ENCODE measurements around the gene SLC6A17.

The SLC6A17 gene

DNA sequence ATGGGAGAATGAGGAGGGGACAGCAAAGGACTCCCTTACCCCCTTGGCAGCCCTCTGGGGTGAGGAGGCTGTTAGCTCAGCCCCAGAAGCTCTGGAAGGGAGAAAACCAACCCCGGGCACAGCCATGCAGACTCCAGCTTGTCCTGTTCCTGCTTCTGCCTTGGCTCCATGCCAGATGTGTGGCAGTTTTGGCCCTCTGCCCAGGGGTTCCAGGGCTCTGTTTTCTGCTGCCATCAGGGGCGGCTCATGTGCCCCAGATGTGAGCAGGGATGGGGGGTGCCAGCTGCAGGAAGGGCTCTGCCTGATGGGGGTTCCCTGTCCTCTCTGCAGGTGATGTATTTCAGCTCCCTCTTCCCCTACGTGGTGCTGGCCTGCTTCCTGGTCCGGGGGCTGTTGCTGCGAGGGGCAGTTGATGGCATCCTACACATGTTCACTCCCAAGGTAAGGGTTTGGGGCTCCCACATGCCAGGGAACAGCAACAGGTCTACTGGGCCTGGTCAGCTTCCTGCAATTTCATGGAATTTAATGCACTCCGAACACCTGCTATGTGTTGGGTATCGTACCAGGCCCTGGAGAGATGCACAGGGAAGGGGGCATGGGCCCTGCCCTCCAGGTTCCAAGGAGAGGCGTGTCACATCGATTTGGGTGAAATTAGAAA, 26.1 kb downstream of the SLC6A17 start:
- no peaks in the 10 kb centered on the region for H3K36me3 ChIP-seq (replicated peaks; ENCODE audit: insufficient read depth, low read length)
- no peak overlapping the region for H3K27ac ChIP-seq (ENCODE audit: low read length)
- no peaks in the 10 kb centered on the region for H3K9me3 ChIP-seq (replicated peaks; ENCODE audit: insufficient read depth, low read length)
- no peak for DNase-seq
- H3F3A ChIP-seq (ENCODE audit: insufficient read depth, low read length), result no peaks in the 10 kb centered on the region
- H2AFZ ChIP-seq (ENCODE audit: low read length), result no peak overlapping the region
- H3K27me3 ChIP-seq (replicated peaks; ENCODE audit: insufficient read depth, low read length), result no peaks in the 10 kb centered on the region
- H3K4me1 ChIP-seq (ENCODE audit: low read length), result no peaks in the 10 kb centered on the region
- no peaks in the 10 kb centered on the region for H4K20me1 ChIP-seq (ENCODE audit: insufficient read depth, low read length)
- no peak overlapping the region for H3K4me2 ChIP-seq (ENCODE audit: low read depth, low read length)
- no peak overlapping the region for H3K9ac ChIP-seq (ENCODE audit: low read length)
- TF ChIP-seq EZH2 (optimal IDR thresholded peaks at IDR 0.05; ENCODE audit: low read depth, low read length) (no peak), CTCF (IDR thresholded peaks at IDR 0.05; ENCODE audit: low read length) (no peak), EZH2phosphoT487 (IDR thresholded peaks at IDR 0.05; ENCODE audit: low read length) (no peak)
- H3K79me2 ChIP-seq (ENCODE audit: low read length), result no peaks in the 10 kb centered on the region
- no peak overlapping the region for H3K4me3 ChIP-seq (ENCODE audit: low read length)
- no peaks in the 10 kb centered on the region for H3K9me2 ChIP-seq (replicated peaks; ENCODE audit: insufficient read depth, low read length)

DNA sequence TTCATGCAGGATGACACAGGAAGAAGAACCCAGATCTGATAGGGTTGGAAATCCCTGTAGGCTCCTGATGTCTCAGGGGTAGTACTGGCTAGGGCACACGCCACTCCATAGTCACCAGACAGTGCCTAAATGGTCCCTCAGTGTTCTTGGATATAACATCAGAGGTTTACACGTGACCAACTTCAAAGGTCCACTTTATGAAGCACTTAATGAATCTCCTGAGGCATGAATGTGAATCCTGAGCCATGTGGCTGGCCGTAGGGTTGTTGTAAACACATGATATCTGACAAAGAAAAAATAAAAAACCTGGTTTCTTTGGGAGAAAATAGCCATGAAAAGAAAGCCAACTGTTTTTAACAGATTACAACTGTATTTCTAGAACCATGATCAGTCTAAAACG, 27.5 kb downstream of the SLC6A17 start:
- no peak overlapping the region for H2AFZ ChIP-seq (ENCODE audit: low read length)
- H4K20me1 ChIP-seq (ENCODE audit: insufficient read depth, low read length), result no peaks in the 10 kb centered on the region
- no peaks in the 10 kb centered on the region for H3K79me2 ChIP-seq (ENCODE audit: low read length)
- H3K27ac ChIP-seq (ENCODE audit: low read length), result no peak overlapping the region
- no peaks in the 10 kb centered on the region for H3K27me3 ChIP-seq (replicated peaks; ENCODE audit: insufficient read depth, low read length)
- H3K36me3 ChIP-seq (replicated peaks; ENCODE audit: insufficient read depth, low read length), result no peaks in the 10 kb centered on the region
- H3K4me3 ChIP-seq (ENCODE audit: low read length), result no peak overlapping the region
- no peak overlapping the region for H3K4me2 ChIP-seq (ENCODE audit: low read depth, low read length)
- no peaks in the 10 kb centered on the region for H3K9me2 ChIP-seq (replicated peaks; ENCODE audit: insufficient read depth, low read length)
- H3K9me3 ChIP-seq (replicated peaks; ENCODE audit: insufficient read depth, low read length), result no peaks in the 10 kb centered on the region
- no peaks in the 10 kb centered on the region for H3F3A ChIP-seq (ENCODE audit: insufficient read depth, low read length)
- TF ChIP-seq EZH2 (optimal IDR thresholded peaks at IDR 0.05; ENCODE audit: low read depth, low read length) (no peak), CTCF (IDR thresholded peaks at IDR 0.05; ENCODE audit: low read length) (no peak), EZH2phosphoT487 (IDR thresholded peaks at IDR 0.05; ENCODE audit: low read length) (no peak)
- DNase-seq, result no peak
- H3K9ac ChIP-seq (ENCODE audit: low read length), result no peak overlapping the region
- H3K4me1 ChIP-seq (ENCODE audit: low read length), result no peaks in the 10 kb centered on the region

DNA sequence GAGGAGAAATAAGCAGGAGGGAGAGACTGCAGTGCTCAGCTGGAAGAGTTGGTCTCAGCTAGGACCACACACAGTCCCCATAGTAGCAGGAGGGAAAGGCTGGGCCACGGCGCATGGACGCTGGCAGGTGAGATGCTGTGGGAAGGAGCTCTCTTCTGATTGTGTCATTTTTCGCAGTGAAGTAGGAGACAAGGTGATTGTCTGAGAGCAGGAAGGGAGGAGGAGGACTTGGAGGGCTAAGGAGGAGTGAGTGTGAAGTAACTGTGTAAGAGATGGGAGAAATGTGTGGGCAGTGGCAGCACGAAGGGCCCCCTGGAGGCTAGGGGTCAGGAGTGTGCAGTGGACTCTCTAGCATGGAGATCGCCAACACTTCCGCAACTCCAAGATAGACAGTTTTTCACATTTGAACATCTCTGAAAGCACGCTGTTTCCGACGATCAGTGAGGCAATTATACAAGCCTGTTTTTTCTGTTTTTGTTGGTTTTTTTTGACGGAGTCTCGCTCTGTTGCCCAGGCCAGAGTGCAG, 33.4 kb downstream of the SLC6A17 start:
- no peak for DNase-seq
- no peak for TF ChIP-seq CTCF (IDR thresholded peaks at IDR 0.05; ENCODE audit: low read length)
- Histone ChIP-seq H3K27me3 (replicated peaks; ENCODE audit: insufficient read depth, low read length) (no peaks in the 10 kb centered on the region), H3K4me3 (ENCODE audit: low read length) (no peak overlapping the region), H3K9me3 (replicated peaks; ENCODE audit: insufficient read depth, low read length) (no peaks in the 10 kb centered on the region), H3K9me2 (replicated peaks; ENCODE audit: insufficient read depth, low read length) (no peaks in the 10 kb centered on the region), H3K27ac (ENCODE audit: low read length) (no peak overlapping the region), H3K79me2 (ENCODE audit: low read length) (no peaks in the 10 kb centered on the region), H3K36me3 (replicated peaks; ENCODE audit: insufficient read depth, low read length) (no peaks in the 10 kb centered on the region), H4K20me1 (ENCODE audit: insufficient read depth, low read length) (no peaks in the 10 kb centered on the region), H3K9ac (ENCODE audit: low read length) (no peak overlapping the region), H3K4me1 (ENCODE audit: low read length) (no peaks in the 10 kb centered on the region), H3F3A (ENCODE audit: insufficient read depth, low read length) (no peaks in the 10 kb centered on the region), H2AFZ (ENCODE audit: low read length) (no peak overlapping the region), H3K4me2 (ENCODE audit: low read depth, low read length) (no peak overlapping the region)

Data from MM.1S (cell line).